HG03095 (cell line): Measurements from ENCODE around the gene IGFLR1.

Experiments
- ATAC-seq: cut with Tn5 transposase; IDR thresholded peaks from one replicate; pipeline ENCODE4 v1.9.1; 2021; ENCODE audit warnings: moderate library complexity; ENCODE audit not compliant: unreplicated experiment

Gene IGFLR1

GRCh38 chr19:35756377-35757230, 14.4 kb upstream of the IGFLR1 start, which contains the start of gene HSPB6:
TSS of gene HSPB6 (minus strand) at chr19:35757029. CDS start at chr19:35757008, 21 bp downstream.
- no peak for ATAC-seq

- no peak for ATAC-seq
Observed at GRCh38 chr19:35755550-35756376, 13.5 kb upstream of the IGFLR1 start.

DNA sequence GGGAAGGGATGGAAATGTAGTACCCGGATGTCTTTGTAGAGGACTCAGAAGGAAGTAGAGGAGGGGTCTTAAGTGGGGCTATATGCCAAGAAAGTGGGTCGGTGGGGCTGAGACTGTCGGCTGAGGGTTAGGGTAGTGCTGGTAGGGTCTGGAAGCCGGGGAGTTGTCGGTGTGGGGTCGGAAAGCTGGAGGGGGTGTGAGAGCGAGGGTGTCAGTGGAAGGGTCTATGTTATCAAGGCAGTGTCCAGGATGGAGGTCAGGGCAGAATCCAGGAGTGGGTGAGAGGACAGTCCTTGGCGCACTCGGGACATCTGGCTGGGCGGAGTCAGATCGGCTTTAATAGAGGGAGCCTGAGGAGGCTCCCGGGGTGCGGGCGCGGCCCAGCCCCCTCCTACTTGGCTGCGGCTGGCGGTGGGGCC, 12.9 kb upstream of the IGFLR1 start:
- no peak for ATAC-seq

DNA sequence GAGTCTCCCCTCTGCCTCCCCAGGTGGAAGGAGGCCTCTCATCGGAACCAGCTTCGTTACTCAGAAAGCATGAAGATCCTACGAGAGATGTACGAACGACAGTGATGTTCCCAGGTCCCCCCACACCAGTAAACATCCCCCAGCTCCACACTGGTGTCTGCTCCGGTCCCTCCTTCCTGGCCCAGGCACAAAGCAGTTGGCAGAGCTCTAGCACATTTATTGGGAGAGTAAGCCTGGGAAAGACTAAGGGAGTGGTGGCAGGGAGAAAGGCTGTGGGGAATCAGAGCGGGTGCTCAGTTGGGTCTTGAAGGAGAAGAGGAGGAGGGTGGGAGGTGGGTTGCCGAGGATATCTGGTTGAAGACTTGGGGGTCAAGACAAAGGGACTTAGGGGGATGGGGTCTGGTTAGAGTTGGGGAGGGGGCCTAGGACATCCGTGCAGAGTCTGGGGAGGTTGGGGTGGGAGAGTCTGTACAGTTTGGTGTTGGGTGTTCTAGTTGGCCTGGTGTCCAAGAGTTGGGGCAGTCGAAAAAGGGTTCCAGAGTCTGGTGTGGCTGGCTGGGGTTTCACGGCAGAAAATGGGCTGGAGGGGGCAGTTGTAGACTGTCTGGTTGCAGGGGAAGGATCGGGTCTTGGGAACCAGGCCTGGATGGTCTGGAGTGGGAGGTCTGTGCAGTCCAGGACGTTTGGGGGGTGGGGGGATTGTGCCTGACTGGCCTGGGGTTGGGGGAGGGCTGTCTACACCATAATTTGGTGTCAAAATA, 12.3 kb upstream of the IGFLR1 start:
- ATAC-seq = no peak

DNA sequence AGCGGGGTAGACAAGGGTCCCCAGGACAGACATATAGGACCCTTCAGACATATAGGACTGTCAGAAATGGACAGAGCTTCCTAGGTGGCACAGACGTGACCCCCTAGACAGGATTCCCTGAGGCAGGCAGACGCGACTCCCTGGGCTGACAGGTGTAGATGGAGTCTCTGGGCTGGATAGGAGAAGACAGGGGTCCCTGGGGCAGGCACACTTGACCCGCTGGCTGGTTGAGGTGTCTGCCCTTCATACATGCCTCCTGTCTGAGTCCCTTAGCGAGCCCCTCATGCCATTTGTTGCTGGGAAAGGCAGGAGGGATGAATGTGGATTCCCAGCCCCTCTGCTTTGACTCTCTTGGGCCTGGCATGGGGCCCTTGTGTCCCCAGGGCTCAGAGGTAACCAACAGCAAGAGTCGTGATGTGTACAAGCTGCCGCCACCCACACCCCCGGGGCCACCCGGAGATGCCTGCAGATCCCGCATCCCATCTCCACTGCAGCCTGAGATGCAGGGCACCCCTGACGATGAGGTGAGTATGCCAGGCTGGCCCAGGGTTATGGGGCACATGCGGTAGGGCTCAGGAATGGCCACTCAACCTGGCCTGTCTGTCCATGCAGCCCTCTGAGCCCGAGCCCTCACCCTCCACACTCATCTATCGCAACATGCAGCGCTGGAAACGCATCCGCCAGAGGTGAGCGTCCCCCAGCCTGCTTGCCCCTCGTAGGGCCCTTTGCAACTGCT, 11.6 kb upstream of the IGFLR1 start:
- ATAC-seq = no peak

DNA sequence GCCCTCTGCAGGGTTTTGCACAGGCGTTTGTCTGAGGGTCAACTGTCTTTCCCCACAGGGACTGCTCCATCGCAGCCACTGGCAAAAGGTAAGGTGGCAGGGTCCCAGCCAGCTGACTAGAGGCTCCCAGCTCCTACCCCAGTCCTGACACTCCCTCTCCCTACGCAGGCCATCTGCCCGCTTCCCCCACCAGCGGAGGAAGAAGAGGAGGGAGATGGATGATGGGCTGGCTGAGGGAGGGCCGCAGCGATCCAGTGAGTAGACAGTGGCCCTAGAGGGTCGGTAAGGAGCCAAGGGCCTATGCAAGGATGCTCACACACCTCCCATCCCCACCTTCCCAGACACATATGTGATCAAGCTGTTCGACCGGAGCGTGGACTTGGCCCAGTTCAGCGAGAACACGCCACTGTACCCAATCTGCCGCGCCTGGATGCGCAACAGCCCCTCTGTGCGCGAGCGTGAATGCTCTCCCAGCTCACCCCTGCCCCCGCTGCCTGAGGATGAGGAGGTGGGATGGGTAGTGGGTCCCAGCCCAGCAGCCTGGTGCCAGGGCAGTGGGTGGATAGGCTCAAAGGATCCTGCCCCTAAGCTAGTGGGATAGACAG, 10.6 kb upstream of the IGFLR1 start:
- ATAC-seq = no peak

DNA sequence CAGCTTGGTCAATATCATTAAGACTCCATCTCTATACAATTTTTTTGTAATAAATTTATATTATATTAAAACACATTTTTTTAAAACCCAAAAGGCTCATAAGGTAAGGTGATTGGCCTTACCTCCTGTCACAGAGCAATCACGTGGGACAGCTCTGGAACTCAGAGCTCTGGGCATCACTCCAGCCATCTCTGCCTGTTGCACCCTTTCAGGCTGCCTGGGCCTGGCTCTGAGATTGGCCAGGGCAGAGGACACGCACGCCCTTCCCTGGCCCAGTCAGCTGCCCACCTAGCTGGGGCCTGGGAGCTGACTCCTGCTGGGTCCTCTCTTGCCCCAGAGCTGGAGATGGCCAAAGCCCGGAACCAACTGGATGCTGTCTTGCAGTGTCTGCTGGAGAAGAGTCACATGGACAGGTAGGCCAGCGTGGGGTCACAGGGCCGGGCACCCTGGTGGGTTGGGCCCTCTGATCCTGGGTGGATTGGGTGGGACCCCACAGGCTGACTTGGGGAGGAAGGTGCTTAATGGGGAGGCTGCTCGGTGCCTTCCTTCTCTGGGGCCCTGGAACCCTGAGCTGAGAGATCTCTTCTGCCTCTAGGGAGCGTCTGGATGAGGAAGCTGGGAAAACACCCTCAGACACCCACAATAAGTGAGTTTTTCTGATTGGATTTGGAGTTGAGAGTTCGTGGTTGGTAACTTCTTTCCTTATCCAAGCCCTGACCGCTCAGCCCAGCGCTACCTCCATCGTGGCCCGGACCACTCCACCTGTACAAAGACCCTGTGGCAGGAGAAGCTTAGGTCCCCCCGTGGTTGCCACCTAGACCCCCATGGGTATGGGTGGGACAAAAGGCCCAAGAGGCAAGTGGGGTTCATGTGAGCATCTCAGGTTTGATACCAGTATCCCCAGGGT, 9.8 kb upstream of the IGFLR1 start:
- no peak for ATAC-seq

DNA sequence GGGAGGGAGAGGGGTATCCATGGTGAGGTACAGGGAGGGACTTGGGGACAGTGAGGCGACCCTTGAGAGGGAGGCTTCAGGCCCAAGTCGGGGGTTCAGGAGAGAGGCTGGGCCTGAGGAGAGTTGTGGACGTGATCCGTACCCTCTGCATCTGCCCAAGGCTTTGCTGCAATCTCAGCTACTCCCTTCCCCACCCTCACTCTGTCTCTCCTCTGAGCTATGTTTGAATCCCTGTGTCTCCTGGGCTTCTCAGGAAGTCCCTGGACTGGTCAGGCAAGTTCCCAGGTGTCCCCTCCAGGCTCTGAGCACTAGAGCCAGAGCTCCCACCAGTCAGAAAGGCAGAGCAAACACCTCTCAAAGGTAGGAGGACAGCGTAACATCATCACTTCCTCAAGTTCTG, 7.9 kb upstream of the IGFLR1 start:
- ATAC-seq = no peak

DNA sequence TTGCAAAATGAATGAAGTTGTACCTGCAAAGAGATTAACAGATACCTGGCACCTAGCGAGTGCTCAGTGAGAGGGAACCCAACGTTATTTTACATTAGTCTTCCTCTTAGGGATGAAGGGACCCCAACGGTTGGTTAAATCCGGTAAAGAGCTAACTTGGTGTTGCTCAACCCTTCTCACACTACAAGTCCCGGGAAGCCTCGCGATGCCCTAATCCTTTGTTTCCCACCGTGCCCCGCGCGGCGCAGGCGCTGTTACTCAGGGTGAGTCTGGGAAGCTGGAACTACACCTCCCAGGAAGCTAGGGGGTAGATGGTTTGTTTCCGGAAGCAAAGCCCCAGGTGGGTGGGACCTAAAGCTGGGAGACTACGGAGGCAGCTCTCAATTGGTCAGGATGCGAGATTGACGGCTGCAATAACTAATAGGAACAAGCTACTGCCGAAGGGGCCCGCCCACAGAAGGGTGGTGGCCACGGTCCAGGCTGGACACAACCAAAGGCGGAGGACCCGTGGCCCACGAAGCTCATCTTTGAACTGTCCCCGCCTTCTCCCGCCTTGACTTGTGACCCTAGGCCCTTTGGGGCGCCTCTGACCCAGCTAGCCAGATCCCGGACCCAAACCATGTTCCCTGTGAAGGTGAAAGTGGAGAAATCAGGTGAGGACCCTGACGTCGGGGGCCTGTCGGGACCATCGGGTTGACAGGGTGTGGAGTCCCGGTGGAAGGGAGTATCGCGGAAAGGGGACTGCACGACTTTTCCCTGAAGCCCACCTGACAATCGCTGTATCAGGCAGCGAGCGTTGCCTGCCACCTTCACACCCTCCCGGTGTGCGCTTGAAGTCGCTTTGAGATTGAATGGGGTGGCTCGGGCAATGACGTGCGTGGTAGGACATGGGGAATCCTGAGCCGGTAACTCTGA, 6.1 kb upstream of the IGFLR1 start, which contains the start of gene LIN37:
Gene LIN37, plus strand, starts transcription at position 471 of the 915 bp plus-strand sequence. Its CDS starts 149 bp downstream, at position 620.
- peak; percentile 68 for ATAC-seq

GRCh38 chr19:35746531-35746930, 4.3 kb upstream of the IGFLR1 start:
- no peak for ATAC-seq

DNA sequence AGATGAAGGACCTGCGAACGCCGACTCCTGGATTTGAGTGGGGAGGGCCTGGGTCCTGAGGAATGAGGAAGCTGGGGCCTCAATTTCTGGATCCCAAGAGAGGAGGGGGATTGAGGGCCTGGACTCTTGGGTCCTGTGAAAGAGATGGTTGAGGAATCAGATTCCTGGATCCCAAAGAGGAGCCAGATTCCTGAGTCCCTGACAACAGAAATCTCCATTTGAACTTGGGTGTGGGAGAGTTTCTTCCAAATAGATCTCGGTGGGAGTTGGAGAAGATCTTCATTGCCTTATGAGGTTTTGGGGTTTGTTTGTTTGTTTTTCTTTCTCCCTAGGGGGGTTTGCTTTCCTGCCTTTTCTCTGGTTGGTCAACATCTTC, 3.8 kb upstream of the IGFLR1 start:
- no peak for ATAC-seq

- ATAC-seq = peak; percentile 28
Observed at GRCh38 chr19:35745328-35746086, 3.3 kb upstream of the IGFLR1 start, which contains the start of the genes PSENEN and U2AF1L4. TSS of gene PSENEN (plus strand) at chr19:35745651. CDS start at chr19:35745931, 280 bp downstream. TSS of gene U2AF1L4 (minus strand) at chr19:35745418. CDS start at chr19:35745391, 27 bp downstream.

DNA sequence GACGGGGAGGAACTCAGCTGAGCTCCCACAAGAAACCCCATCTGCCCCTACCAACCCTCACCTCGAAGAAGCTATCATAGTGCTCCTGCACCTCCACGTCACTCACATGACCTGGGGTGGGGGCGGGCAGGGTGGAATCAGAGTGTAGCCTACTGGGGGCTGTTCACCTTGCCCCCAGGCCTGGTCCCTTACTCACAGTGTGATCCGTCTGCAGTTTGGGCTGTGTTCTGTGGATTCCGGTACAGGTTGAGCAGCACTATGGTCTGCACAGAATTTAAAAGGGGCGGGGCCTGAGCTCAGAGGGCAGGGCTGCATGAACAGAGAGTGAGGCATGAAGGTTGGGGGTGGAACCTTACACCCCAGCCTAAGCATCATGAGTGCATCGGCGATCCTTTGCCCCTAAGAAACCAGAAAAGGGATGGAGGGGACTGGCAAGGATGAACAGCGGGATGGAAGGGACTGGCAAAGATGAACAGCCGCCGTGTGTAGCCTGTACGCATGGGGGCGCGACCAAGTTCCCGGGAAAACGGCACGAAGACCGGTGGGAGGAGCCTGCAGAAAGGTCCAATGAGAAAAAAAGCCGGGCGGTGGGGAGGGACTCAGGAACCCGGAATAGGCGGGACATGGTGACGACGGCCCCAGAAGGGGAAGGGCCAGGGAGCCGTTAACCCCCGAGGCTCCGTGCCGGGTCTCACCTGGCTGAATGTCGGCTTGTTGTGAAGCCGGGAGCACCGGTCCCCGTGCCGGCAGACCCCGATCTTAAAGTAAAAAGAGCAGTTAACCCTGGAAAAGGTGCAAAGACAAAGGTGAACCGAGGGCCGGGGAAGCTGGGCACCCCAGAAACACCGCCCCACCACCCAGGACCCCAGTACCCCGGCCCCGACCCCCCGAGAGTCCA, 2.4 kb upstream of the IGFLR1 start:
- peak; percentile 36 for ATAC-seq

DNA sequence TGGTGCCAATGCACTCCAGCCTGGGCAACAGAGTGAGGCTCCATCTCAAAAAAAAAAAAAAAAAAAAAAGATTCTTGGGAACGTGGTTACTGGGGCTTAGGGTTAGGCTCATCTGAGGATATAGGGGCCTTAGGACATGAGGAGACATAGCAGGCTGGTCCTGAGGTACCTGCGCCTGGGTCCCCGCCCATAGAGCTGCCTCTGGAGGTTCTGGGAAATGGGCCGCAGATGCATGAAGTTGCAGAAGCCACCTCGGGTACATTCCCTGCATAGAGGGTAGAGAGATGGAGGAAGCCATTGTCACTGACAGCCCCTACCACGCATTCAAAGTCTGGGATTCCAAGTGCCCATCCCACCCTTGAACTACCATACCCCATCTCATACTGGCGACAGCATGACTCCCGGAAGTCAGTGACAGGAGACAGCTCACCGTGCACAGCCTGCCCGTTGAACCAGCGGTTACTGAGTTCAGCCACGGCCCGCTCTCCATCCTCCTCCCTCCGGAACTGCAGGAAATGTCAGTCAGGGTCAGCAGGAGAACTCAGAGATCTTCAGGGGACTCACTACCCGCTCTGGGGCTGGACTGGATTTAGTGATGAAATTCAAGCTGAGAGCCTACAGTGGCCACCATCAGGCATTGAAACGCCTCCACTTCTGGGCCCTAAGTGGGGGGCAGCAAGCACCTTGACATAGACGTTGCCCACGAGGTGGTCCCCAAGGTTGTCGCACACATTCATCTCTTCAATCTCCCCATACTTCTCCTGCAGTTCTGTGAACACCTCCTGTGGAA, 1.6 kb upstream of the IGFLR1 start:
- no peak for ATAC-seq

GRCh38 chr19:35741203-35741515, 1.1 kb downstream of the IGFLR1 start:
- ATAC-seq = no peak
